ENCODE results near the gene GPR68. TPM values are rescaled to one million over a fixed set of nuclear protein-coding genes. Genes with fewer than 3 reads are reported as not detected.

Gene GPR68
- polyA plus RNA-seq, 2 of the 4 experiments (the other 2 are of a cell fraction) = 0.09 TPM

DNA sequence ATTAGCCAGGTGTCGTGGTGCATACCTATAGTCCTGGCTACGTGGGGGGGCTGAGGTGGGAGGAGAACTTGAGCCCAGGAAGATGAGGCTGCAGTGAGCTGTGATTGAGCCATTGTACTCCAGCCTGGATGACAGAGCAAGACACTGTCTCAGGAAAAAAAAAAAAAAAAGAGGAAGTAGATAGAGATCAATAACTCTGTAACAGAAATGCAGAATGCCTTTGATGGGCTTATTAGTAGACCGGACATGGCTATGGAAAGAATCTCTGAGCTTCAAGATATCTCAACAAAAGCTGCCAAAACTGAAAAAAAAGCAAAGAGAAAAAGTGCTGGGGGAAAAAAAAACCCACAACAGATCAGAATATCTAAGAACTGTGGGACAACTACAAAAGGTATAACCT, 37.5 kb downstream of the GPR68 start:
- H3K4me1 ChIP-seq = no peaks in the 10 kb centered on the region
- no peaks in the 10 kb centered on the region for H3K9me3 ChIP-seq
- DNase-seq (ENCODE audit: low read depth in 1 of 2, low spot score in 1 of 2) (no peak), ATAC-seq (no peak), FAIRE-seq (no peak)
- H3K27ac ChIP-seq = no peak overlapping the region
- ChIA-PET POLR2A (no interaction called here), CTCF (interaction anchor here (0.6 to 1.4 kb wide), 4 partner anchors 20 to 38 kb away, joined by 3 to 7 read pairs (median 4); no protein-coding TSS in a partner anchor)
- WGBS (ENCODE audit: missing lambda C conversion rate) = 81% methylated on average over 3 of the region's 3 CpGs
- H3K4me2 ChIP-seq = no peak overlapping the region
- H3K4me3 ChIP-seq = no peak overlapping the region
- no peak for TF ChIP-seq NPAS2 (CRISPR knock-in tag; IDR thresholded peaks at IDR 0.05; ENCODE audit: borderline replicate concordance)
- TF ChIP-seq JUN (IDR thresholded peaks at IDR 0.05) = no peak
- TF ChIP-seq KDM1A (IDR thresholded peaks at IDR 0.05; ENCODE audit: low read depth) = no peak
- TF ChIP-seq EHMT2 (IDR thresholded peaks at IDR 0.05; ENCODE audit: low read depth) = no peak
- no peak for TF ChIP-seq MAFK (IDR thresholded peaks at IDR 0.05; ENCODE audit: partially characterized antibody)
- no peak for TF ChIP-seq ZSCAN20 (CRISPR knock-in tag; IDR thresholded peaks at IDR 0.05)
- TF ChIP-seq, protein P1, sequence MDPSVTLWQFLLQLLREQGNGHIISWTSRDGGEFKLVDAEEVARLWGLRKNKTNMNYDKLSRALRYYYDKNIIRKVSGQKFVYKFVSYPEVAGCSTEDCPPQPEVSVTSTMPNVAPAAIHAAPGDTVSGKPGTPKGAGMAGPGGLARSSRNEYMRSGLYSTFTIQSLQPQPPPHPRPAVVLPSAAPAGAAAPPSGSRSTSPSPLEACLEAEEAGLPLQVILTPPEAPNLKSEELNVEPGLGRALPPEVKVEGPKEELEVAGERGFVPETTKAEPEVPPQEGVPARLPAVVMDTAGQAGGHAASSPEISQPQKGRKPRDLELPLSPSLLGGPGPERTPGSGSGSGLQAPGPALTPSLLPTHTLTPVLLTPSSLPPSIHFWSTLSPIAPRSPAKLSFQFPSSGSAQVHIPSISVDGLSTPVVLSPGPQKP (IDR thresholded peaks at IDR 0.05; ENCODE audit: low read depth, low read length) = no peak
- TF ChIP-seq MAZ (IDR thresholded peaks at IDR 0.05; ENCODE audit: borderline replicate concordance, low read depth, low read length) = no peak
- no peak for TF ChIP-seq EHF (CRISPR knock-in tag; IDR thresholded peaks at IDR 0.05)
- TF ChIP-seq FOSB (CRISPR knock-in tag; IDR thresholded peaks at IDR 0.05) = no peak
- no peak for TF ChIP-seq KDM5A (IDR thresholded peaks at IDR 0.05)
- TF ChIP-seq, protein P2, sequence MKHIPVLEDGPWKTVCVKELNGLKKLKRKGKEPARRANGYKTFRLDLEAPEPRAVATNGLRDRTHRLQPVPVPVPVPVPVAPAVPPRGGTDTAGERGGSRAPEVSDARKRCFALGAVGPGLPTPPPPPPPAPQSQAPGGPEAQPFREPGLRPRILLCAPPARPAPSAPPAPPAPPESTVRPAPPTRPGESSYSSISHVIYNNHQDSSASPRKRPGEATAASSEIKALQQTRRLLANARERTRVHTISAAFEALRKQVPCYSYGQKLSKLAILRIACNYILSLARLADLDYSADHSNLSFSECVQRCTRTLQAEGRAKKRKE (CRISPR knock-in tag; IDR thresholded peaks at IDR 0.05; ENCODE audit: low read depth) = no peak

DNA sequence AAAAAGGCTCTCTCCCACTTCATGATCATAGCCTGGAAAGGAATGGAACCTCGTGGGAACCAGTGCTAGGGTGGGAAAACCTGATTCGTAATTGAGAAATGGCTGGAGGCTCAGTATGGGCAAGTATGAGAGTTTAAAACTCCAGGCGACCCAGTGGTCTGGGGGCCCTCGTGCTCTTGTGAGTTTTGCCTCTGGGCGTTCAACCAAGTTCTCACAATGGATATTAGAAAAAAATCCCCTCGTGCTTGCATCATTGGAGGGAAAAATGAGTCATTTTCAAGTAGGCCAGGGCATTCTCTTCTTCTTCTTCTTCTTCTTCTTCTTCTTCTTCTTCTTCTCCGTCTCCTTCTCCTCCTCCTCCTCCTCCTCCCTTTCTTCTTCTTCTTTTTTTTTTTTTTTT, 39.0 kb downstream of the GPR68 start:
- Histone ChIP-seq H3K4me1 (no peaks in the 10 kb centered on the region), H3K4me2 (no peak overlapping the region), H3K27ac (no peak overlapping the region), H3K9me3 (no peaks in the 10 kb centered on the region), H3K4me3 (no peak overlapping the region)
- 81% methylated on average over 7 of the region's 7 CpGs for WGBS (ENCODE audit: missing lambda C conversion rate)
- no peak for TF ChIP-seq SMC3 (IDR thresholded peaks at IDR 0.05)
- TF ChIP-seq, protein P3, sequence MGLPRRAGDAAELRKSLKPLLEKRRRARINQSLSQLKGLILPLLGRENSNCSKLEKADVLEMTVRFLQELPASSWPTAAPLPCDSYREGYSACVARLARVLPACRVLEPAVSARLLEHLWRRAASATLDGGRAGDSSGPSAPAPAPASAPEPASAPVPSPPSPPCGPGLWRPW (IDR thresholded peaks at IDR 0.05) = no peak
- no peak for TF ChIP-seq FOXS1 (CRISPR knock-in tag; IDR thresholded peaks at IDR 0.05)
- TF ChIP-seq ESRRA (IDR thresholded peaks at IDR 0.05; ENCODE audit: borderline replicate concordance, low read length) = no peak
- TF ChIP-seq ZC3H11A (IDR thresholded peaks at IDR 0.05) = no peak
- no peak for TF ChIP-seq KDM1A (IDR thresholded peaks at IDR 0.05; ENCODE audit: low read depth)
- TF ChIP-seq, protein P4, sequence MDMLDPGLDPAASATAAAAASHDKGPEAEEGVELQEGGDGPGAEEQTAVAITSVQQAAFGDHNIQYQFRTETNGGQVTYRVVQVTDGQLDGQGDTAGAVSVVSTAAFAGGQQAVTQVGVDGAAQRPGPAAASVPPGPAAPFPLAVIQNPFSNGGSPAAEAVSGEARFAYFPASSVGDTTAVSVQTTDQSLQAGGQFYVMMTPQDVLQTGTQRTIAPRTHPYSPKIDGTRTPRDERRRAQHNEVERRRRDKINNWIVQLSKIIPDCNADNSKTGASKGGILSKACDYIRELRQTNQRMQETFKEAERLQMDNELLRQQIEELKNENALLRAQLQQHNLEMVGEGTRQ (IDR thresholded peaks at IDR 0.05) = no peak
- no peak for TF ChIP-seq FOSL2 (IDR thresholded peaks at IDR 0.05)
- TF ChIP-seq FOSL2 (CRISPR knock-in tag; IDR thresholded peaks at IDR 0.05) = no peak
- no peak for TF ChIP-seq CHD4 (IDR thresholded peaks at IDR 0.05; ENCODE audit: borderline replicate concordance)
- TF ChIP-seq TP53 (CRISPR knock-in tag; IDR thresholded peaks at IDR 0.05) = no peak
- TF ChIP-seq, protein P2 (CRISPR knock-in tag; IDR thresholded peaks at IDR 0.05; ENCODE audit: low read depth) = no peak
- TF ChIP-seq, protein P5, sequence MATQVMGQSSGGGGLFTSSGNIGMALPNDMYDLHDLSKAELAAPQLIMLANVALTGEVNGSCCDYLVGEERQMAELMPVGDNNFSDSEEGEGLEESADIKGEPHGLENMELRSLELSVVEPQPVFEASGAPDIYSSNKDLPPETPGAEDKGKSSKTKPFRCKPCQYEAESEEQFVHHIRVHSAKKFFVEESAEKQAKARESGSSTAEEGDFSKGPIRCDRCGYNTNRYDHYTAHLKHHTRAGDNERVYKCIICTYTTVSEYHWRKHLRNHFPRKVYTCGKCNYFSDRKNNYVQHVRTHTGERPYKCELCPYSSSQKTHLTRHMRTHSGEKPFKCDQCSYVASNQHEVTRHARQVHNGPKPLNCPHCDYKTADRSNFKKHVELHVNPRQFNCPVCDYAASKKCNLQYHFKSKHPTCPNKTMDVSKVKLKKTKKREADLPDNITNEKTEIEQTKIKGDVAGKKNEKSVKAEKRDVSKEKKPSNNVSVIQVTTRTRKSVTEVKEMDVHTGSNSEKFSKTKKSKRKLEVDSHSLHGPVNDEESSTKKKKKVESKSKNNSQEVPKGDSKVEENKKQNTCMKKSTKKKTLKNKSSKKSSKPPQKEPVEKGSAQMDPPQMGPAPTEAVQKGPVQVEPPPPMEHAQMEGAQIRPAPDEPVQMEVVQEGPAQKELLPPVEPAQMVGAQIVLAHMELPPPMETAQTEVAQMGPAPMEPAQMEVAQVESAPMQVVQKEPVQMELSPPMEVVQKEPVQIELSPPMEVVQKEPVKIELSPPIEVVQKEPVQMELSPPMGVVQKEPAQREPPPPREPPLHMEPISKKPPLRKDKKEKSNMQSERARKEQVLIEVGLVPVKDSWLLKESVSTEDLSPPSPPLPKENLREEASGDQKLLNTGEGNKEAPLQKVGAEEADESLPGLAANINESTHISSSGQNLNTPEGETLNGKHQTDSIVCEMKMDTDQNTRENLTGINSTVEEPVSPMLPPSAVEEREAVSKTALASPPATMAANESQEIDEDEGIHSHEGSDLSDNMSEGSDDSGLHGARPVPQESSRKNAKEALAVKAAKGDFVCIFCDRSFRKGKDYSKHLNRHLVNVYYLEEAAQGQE (IDR thresholded peaks at IDR 0.05) = no peak
- TF ChIP-seq ZNF302 (CRISPR knock-in tag; IDR thresholded peaks at IDR 0.05) = no peak
- no peak for TF ChIP-seq EP300 (IDR thresholded peaks at IDR 0.05)
- TF ChIP-seq MYC (IDR thresholded peaks at IDR 0.05; ENCODE audit: borderline replicate concordance, low read length) = no peak
- TF ChIP-seq NPAS2 (CRISPR knock-in tag; IDR thresholded peaks at IDR 0.05; ENCODE audit: borderline replicate concordance) = no peak
- ChIA-PET POLR2A (no interaction called here), CTCF (interaction anchor here (1.2 kb wide), 1 partner anchor 28 kb away, joined by 6 read pairs; no protein-coding TSS in a partner anchor)
- ATAC-seq = no peak
- no peak for DNase-seq (ENCODE audit: low read depth in 1 of 2, low spot score in 1 of 2)
- FAIRE-seq = no peak
